ENCODE measurements around the gene PATJ. TPM values are rescaled to one million over a fixed set of nuclear protein-coding genes. Genes with fewer than 3 reads are reported as not detected.

Gene PATJ
- total RNA-seq, 2 donors from 2014 or later = 74.3 to 81.7 TPM

GRCh38 chr1:62012836-62013235, 270.6 kb downstream of the PATJ start:
- no peak overlapping the region for H3K27ac Mint-ChIP-seq

GRCh38 chr1:62013264-62013663, 271.0 kb downstream of the PATJ start:
- no peaks in the 10 kb centered on the region for H3K27me3 Mint-ChIP-seq (ENCODE audit: insufficient read depth)
- peak; percentile 24 for TF ChIP-seq CTCF (conservative IDR thresholded peaks at IDR 0.05)
- Histone ChIP-seq H3K27ac (ENCODE audit: low read depth, low read length) (no peak overlapping the region), H3K9me3 (ENCODE audit: control insufficient read depth, low read length) (no peaks in the 10 kb centered on the region), H3K9ac (ENCODE audit: extremely low read depth, low read length, poor library complexity, severe bottlenecking) (no peak overlapping the region), H3K36me3 (ENCODE audit: control insufficient read depth, insufficient read depth, low read length) (no peaks in the 10 kb centered on the region), H3K4me3 (ENCODE audit: low read length) (no peak overlapping the region), H3K27me3 (ENCODE audit: control insufficient read depth, insufficient read depth, low read length, poor library complexity, severe bottlenecking) (no peaks in the 10 kb centered on the region), H3K4me1 (ENCODE audit: control insufficient read depth, insufficient read depth, low read length) (no peaks in the 10 kb centered on the region)
- H3K27ac Mint-ChIP-seq = no peak overlapping the region
- H3K36me3 Mint-ChIP-seq (ENCODE audit: low read depth) = peaks cover 17% of the 10 kb centered on the region
- no peak for DNase-seq
- WGBS, 2 experiments (ENCODE audit: insufficient coverage in 1 of 2, insufficient read length in 1 of 2) = 96 to 100% methylated on average over 5 of the region's 5 CpGs
- H3K9me3 Mint-ChIP-seq = no peaks in the 10 kb centered on the region
- H3K4me1 Mint-ChIP-seq = no peaks in the 10 kb centered on the region
- H3K4me3 Mint-ChIP-seq = no peak overlapping the region

More at GRCh38 chr1:62012836-62013235, 270.6 kb downstream of the PATJ start:
- Mint-ChIP-seq H3K27me3 (ENCODE audit: insufficient read depth) (no peaks in the 10 kb centered on the region), H3K4me3 (no peak overlapping the region), H3K4me1 (no peaks in the 10 kb centered on the region), H3K9me3 (no peaks in the 10 kb centered on the region), H3K36me3 (ENCODE audit: low read depth) (peaks cover 15% of the 10 kb centered on the region)
- no peak overlapping the region for H3K27ac ChIP-seq (ENCODE audit: low read depth, low read length)
- TF ChIP-seq CTCF (conservative IDR thresholded peaks at IDR 0.05) = no peak
- WGBS, 2 experiments (ENCODE audit: insufficient coverage in 1 of 2, insufficient read length in 1 of 2) = 93 to 98% methylated on average over 6 of the region's 6 CpGs
- H3K27me3 ChIP-seq (ENCODE audit: control insufficient read depth, insufficient read depth, low read length, poor library complexity, severe bottlenecking) = no peaks in the 10 kb centered on the region
- H3K9ac ChIP-seq (ENCODE audit: extremely low read depth, low read length, poor library complexity, severe bottlenecking) = no peak overlapping the region
- no peaks in the 10 kb centered on the region for H3K36me3 ChIP-seq (ENCODE audit: control insufficient read depth, insufficient read depth, low read length)
- no peak for DNase-seq
- H3K4me1 ChIP-seq (ENCODE audit: control insufficient read depth, insufficient read depth, low read length) = no peaks in the 10 kb centered on the region
- no peaks in the 10 kb centered on the region for H3K9me3 ChIP-seq (ENCODE audit: control insufficient read depth, low read length)
- no peak overlapping the region for H3K4me3 ChIP-seq (ENCODE audit: low read length)

- no peak for TF ChIP-seq CTCF (conservative IDR thresholded peaks at IDR 0.05)
- 80 to 89% methylated on average over 4 to 6 of the region's 6 CpGs for WGBS, 2 experiments (ENCODE audit: insufficient coverage in 1 of 2, insufficient read length in 1 of 2)
- no peaks in the 10 kb centered on the region for H3K36me3 ChIP-seq (ENCODE audit: control insufficient read depth, insufficient read depth, low read length)
- no peaks in the 10 kb centered on the region for H3K4me1 ChIP-seq (ENCODE audit: control insufficient read depth, insufficient read depth, low read length)
- no peak overlapping the region for H3K27ac ChIP-seq (ENCODE audit: low read depth, low read length)
- H3K27me3 ChIP-seq (ENCODE audit: control insufficient read depth, insufficient read depth, low read length, poor library complexity, severe bottlenecking) = no peaks in the 10 kb centered on the region
- H3K9me3 ChIP-seq (ENCODE audit: control insufficient read depth, low read length) = no peaks in the 10 kb centered on the region
- Mint-ChIP-seq H3K4me1 (no peaks in the 10 kb centered on the region), H3K4me3 (no peak overlapping the region), H3K27ac (no peak overlapping the region), H3K27me3 (ENCODE audit: insufficient read depth) (no peaks in the 10 kb centered on the region), H3K9me3 (no peaks in the 10 kb centered on the region), H3K36me3 (ENCODE audit: low read depth) (peaks cover 32% of the 10 kb centered on the region)
- H3K9ac ChIP-seq (ENCODE audit: extremely low read depth, low read length, poor library complexity, severe bottlenecking) = no peak overlapping the region
- DNase-seq = no peak
- no peak overlapping the region for H3K4me3 ChIP-seq (ENCODE audit: low read length)
These were observed 280.2 kb downstream of the PATJ start for GRCh38 chr1:62022382-62022983.

Data from endodermal cell (in vitro differentiated cells).